ENCODE results near the gene KAT6B. TPM values are rescaled to one million over a fixed set of nuclear protein-coding genes. Genes with fewer than 3 reads are reported as not detected.

Gene KAT6B
- total and polyA plus RNA-seq, 4 donors: 8.5 to 47.5 (median 21.4) TPM

DNA sequence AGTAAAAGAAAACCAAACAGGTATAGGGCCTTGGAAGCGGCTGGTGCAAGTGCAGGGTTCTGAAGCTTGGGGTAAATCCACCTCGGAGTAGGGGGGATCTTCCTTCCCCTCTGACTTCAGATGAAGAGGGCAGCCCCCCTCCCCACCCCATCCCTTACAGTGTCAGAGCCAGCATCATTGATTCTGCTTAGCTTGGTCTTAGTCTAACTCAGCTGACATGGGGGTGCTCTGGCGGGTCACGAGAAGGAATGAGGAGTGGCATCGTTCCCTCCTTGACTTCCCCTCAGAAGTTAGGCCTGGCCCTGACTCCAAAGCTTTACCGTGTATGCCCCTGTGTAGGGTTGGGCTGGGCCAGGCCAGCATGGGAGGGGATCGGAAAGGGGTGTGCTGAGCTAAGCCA, 240.9 kb downstream of the KAT6B start:
- Histone ChIP-seq H3K4me1 (ENCODE audit: control insufficient read depth in 1 of 2, insufficient read depth in 2 of 2, low read length in 2 of 2) (no peaks in the 10 kb centered on the region), H3K9me3 (ENCODE audit: control insufficient read depth, low read length) (no peaks in the 10 kb centered on the region), H3K27me3 (ENCODE audit: control insufficient read depth in 1 of 2, insufficient read depth in 2 of 2, low read length in 1 of 2) (no peaks in the 10 kb centered on the region), H3K36me3 (ENCODE audit: control insufficient read depth in 1 of 2, insufficient read depth in 2 of 2, low read length in 1 of 2) (no peaks in the 10 kb centered on the region), H3K27ac (ENCODE audit: low read depth in 1 of 2, low read length in 2 of 2) (no peak overlapping the region), H3K4me3 (ENCODE audit: low read length in 2 of 2) (no peak overlapping the region)
- WGBS, 2 donors: 87 to 90% methylated on average over 7 of the region's 7 CpGs
- intact Hi-C loops (cut with DNase I): no loop called here
- DNase-seq (peak in 1 of 2 donors; percentile 41), ATAC-seq (ENCODE audit: low FRiP score) (no peak)

DNA sequence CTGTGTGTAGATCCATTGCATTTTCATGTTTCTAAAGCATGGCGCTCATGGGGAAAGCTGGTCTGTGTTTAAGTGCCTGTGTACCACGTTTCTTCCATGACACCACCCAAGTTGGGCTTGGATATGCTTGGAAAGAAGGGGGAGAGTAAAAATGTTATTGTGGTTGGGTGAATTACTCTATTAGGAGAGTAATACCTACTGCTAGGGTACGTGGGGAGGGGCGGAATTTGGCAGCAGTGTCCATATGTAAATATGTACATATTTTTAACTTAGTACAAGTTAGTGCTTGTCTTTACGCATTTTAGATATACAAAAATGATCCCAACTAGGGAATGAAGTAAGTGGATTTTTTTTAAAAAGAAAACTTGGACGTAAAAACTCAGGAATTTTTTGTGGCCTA, 242.1 kb downstream of the KAT6B start:
- intact Hi-C loops (cut with DNase I): no loop called here
- no peak overlapping the region for H3K27ac ChIP-seq (ENCODE audit: low read depth in 1 of 2, low read length in 2 of 2)
- DNase-seq (no peak), ATAC-seq (ENCODE audit: low FRiP score) (no peak)
- no peaks in the 10 kb centered on the region for H3K36me3 ChIP-seq (ENCODE audit: control insufficient read depth in 1 of 2, insufficient read depth in 2 of 2, low read length in 1 of 2)
- H3K9me3 ChIP-seq (ENCODE audit: control insufficient read depth, low read length): no peaks in the 10 kb centered on the region
- no peak overlapping the region for H3K4me3 ChIP-seq (ENCODE audit: low read length in 2 of 2)
- WGBS, 2 donors: 36 to 61% methylated on average over 6 of the region's 6 CpGs
- H3K27me3 ChIP-seq (ENCODE audit: control insufficient read depth in 1 of 2, insufficient read depth in 2 of 2, low read length in 1 of 2): no peaks in the 10 kb centered on the region
- no peaks in the 10 kb centered on the region for H3K4me1 ChIP-seq (ENCODE audit: control insufficient read depth in 1 of 2, insufficient read depth in 2 of 2, low read length in 2 of 2)

DNA sequence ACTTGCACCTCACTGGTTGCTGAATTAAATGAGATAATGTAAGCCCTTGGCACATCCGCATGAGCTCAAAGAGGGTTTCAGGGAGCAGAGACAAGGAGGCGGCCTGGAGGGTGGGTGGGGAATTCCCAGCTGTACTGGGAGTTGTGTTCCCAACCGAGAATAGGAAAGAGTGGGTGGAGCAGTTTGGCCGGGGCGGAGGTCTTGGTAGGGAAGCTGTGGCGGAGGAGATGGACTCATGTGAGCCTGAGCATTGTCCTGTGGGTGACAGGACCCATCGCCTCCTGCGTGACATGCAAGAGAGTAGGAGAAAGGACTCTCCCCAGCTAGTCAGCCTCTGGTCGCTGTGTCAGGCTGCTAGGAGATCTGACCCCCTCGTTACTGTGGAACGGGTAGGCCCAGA, 244.1 kb downstream of the KAT6B start:
- ATAC-seq (ENCODE audit: low FRiP score): no peak
- no peak overlapping the region for H3K4me3 ChIP-seq (ENCODE audit: low read length in 2 of 2)

DNA sequence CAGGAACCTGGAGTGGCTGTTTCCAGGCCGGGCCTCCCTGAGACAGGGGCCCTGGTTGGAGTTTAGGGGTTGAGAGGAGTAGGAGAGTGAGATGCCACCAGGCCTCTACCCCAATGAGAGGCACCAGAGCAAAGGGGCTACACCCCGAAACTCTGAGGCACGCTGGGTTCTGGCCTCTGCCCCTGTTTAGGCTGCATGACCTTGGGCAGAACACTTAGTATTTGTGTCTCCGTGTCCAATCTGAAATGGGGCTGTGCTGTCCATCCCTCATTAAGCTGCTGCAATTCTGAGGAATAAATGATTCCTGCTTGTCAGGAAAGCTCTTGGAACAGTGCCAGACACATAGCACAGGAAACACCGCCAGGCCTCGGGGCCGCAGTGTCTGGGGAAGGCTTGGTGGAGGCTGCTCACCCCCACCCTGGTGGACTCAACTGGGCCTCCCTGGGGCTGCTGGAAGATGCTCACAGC, 244.6 kb downstream of the KAT6B start:
- ATAC-seq (ENCODE audit: low FRiP score): no peak
- no peaks in the 10 kb centered on the region for H3K36me3 ChIP-seq (ENCODE audit: control insufficient read depth in 1 of 2, insufficient read depth in 2 of 2, low read length in 1 of 2)
- no peaks in the 10 kb centered on the region for H3K9me3 ChIP-seq (ENCODE audit: control insufficient read depth, low read length)
- H3K4me1 ChIP-seq (ENCODE audit: control insufficient read depth in 1 of 2, insufficient read depth in 2 of 2, low read length in 2 of 2): no peaks in the 10 kb centered on the region
- intact Hi-C loops (cut with DNase I): no loop called here
- H3K4me3 ChIP-seq (ENCODE audit: low read length in 2 of 2): no peak overlapping the region
- H3K27ac ChIP-seq (ENCODE audit: low read depth in 1 of 2, low read length in 2 of 2): no peak overlapping the region
- 69 to 81% methylated on average over 7 of the region's 7 CpGs for WGBS, 2 donors
- no peaks in the 10 kb centered on the region for H3K27me3 ChIP-seq (ENCODE audit: control insufficient read depth in 1 of 2, insufficient read depth in 2 of 2, low read length in 1 of 2)
- no peak for DNase-seq

More for the DNA sequence above, 244.1 kb downstream of the KAT6B start:
- Histone ChIP-seq H3K27me3 (ENCODE audit: control insufficient read depth in 1 of 2, insufficient read depth in 2 of 2, low read length in 1 of 2) (no peaks in the 10 kb centered on the region), H3K36me3 (ENCODE audit: control insufficient read depth in 1 of 2, insufficient read depth in 2 of 2, low read length in 1 of 2) (no peaks in the 10 kb centered on the region), H3K27ac (ENCODE audit: low read depth in 1 of 2, low read length in 2 of 2) (no peak overlapping the region), H3K4me1 (ENCODE audit: control insufficient read depth in 1 of 2, insufficient read depth in 2 of 2, low read length in 2 of 2) (no peaks in the 10 kb centered on the region), H3K9me3 (ENCODE audit: control insufficient read depth, low read length) (no peaks in the 10 kb centered on the region)
- intact Hi-C loops (cut with DNase I): no loop called here
- WGBS, 2 donors: 91 to 92% methylated on average over 11 of the region's 11 CpGs
- peak in 1 of 2 donors; percentile 46 for DNase-seq

DNA sequence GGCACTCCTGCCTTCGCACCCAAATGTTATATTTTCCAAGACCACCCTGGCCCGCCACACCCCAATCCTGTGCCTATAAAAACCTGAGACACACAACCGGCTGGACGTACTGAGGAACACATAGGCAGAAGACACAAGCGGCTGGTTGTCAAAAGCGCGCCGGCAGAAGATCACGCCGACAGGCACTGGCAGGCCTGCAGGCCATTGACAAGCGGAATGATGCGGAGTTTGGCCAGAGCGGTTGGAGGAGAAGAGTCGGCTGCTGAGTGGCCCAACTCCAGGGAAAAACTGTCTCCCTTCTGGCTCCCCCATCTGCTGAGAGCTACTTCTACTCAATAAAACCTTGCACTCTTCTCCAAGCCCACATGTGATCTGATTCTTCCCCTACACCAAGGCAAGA, 245.4 kb downstream of the KAT6B start:
- peak in 1 of 2 donors; percentile 56 for DNase-seq
- H3K4me3 ChIP-seq (ENCODE audit: low read length in 2 of 2): no peak overlapping the region
- H3K27me3 ChIP-seq (ENCODE audit: control insufficient read depth in 1 of 2, insufficient read depth in 2 of 2, low read length in 1 of 2): no peaks in the 10 kb centered on the region
- H3K36me3 ChIP-seq (ENCODE audit: control insufficient read depth in 1 of 2, insufficient read depth in 2 of 2, low read length in 1 of 2): no peaks in the 10 kb centered on the region
- intact Hi-C loops (cut with DNase I): no loop called here
- no peak for ATAC-seq (ENCODE audit: low FRiP score)
- WGBS, 2 donors: 98% methylated on average over 14 of the region's 14 CpGs
- no peaks in the 10 kb centered on the region for H3K9me3 ChIP-seq (ENCODE audit: control insufficient read depth, low read length)
- no peaks in the 10 kb centered on the region for H3K4me1 ChIP-seq (ENCODE audit: control insufficient read depth in 1 of 2, insufficient read depth in 2 of 2, low read length in 2 of 2)
- no peak overlapping the region for H3K27ac ChIP-seq (ENCODE audit: low read depth in 1 of 2, low read length in 2 of 2)

DNA sequence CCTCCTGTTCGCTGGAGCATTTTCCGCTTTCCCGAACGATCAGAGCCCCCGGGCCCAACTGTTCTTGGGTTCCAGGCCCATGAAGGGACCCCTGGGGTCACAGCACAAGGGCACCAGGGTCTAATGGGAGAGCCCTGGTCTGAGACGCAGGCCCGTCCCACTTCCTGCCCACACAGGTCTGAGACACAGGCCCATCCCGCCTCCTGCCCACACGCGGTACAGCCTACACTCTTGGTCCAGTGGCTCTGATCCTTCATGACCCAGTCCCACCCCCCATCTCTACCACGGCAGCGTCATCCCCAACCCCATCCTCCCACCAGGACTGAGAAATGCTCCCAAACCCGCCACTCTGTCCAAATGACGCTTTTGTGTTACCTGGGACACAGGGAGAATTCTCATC, 246.3 kb downstream of the KAT6B start:
- no peak for DNase-seq
- ATAC-seq (ENCODE audit: low FRiP score): no peak
- H3K4me3 ChIP-seq (ENCODE audit: low read length in 2 of 2): no peak overlapping the region
- H3K27me3 ChIP-seq (ENCODE audit: control insufficient read depth in 1 of 2, insufficient read depth in 2 of 2, low read length in 1 of 2): no peaks in the 10 kb centered on the region
- intact Hi-C loops (cut with DNase I): no loop called here
- H3K27ac ChIP-seq (ENCODE audit: low read depth in 1 of 2, low read length in 2 of 2): no peak overlapping the region
- H3K4me1 ChIP-seq (ENCODE audit: control insufficient read depth in 1 of 2, insufficient read depth in 2 of 2, low read length in 2 of 2): no peaks in the 10 kb centered on the region
- WGBS, 2 donors: 90 to 94% methylated on average over 14 of the region's 14 CpGs
- H3K9me3 ChIP-seq (ENCODE audit: control insufficient read depth, low read length): no peaks in the 10 kb centered on the region
- no peaks in the 10 kb centered on the region for H3K36me3 ChIP-seq (ENCODE audit: control insufficient read depth in 1 of 2, insufficient read depth in 2 of 2, low read length in 1 of 2)

DNA sequence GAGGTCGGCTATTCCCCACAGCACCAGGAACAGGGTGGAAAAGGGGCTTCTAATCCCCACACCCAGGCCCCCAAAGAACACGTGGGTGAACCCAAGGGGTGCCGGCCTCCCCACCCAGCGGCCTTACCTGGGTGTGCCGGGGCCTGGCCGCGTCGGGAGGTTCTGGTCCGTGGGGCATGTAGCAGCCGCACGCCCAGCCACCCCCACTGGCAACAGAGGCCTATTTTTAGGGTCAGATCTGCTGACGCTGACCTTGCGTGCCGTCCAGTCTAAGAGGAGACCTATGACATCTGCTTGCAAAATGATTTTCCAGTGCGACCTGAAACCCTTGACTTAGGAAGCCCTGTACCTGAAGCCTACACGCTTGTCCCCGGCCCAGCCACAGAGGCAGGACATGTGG, 247.0 kb downstream of the KAT6B start:
- Histone ChIP-seq H3K4me3 (ENCODE audit: low read length in 2 of 2) (no peak overlapping the region), H3K27me3 (ENCODE audit: control insufficient read depth in 1 of 2, insufficient read depth in 2 of 2, low read length in 1 of 2) (no peaks in the 10 kb centered on the region), H3K9me3 (ENCODE audit: control insufficient read depth, low read length) (no peaks in the 10 kb centered on the region), H3K36me3 (ENCODE audit: control insufficient read depth in 1 of 2, insufficient read depth in 2 of 2, low read length in 1 of 2) (no peaks in the 10 kb centered on the region), H3K4me1 (ENCODE audit: control insufficient read depth in 1 of 2, insufficient read depth in 2 of 2, low read length in 2 of 2) (no peaks in the 10 kb centered on the region), H3K27ac (ENCODE audit: low read depth in 1 of 2, low read length in 2 of 2) (no peak overlapping the region)
- no peak for ATAC-seq (ENCODE audit: low FRiP score)
- intact Hi-C loops (cut with DNase I): no loop called here
- 98 to 99% methylated on average over 17 of the region's 17 CpGs for WGBS, 2 donors
- no peak for DNase-seq

DNA sequence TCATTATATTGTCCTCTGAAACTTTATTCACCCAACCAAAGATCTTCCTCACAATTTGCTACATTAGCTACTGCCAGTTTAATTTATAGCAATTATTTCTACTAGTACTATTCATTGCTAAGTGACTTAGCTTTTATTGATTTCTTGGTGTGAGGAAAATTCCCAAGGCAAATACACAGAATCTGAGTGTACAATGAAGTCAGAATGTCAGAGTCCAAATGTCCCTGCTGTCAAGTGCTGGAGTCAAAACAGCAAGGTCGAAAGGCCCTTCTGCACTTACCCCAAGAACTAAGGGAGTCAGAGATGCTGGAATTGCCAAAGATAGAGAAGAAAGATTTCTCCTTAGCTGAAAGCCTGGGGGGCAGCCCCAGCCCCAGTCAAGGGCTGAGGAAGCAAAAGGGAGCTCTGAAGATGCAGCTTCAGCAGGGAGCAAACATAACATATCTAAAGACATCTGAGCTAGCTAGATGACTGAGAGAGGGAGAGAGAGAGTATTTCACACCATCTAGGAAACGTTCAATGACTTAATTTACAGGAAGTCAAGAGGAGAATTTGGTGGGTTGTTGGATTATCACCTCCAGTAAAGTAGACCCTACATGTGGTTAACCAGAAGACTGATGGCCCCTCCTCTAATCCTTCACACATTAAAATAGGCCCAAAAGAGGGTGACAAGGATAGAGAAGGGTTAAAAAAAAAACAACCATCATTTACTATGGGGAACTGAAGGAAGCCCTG, 248.5 kb downstream of the KAT6B start:
- intact Hi-C loops (cut with DNase I): no loop called here
- no peaks in the 10 kb centered on the region for H3K4me1 ChIP-seq (ENCODE audit: control insufficient read depth in 1 of 2, insufficient read depth in 2 of 2, low read length in 2 of 2)

DNA sequence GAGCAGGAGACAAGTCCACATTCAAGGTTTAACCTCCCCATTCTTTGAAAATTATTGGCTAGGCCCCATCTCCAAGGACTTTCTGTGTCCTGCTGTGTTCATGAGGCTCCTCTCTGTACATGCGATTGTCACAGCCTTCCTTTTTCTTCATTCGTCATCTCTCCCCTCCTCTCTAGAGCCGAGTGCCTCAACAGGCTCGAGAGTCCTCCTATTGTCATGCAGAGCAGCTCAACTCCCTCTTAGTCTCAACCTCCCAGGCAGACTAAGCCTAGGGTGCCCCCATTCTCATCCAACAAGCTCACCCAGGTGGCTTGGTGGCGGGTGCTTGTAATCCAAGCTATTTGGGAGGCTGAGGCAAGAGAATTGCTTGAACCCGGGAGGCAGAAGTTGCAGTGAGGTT, 249.9 kb downstream of the KAT6B start:
- DNase-seq (no peak), ATAC-seq (ENCODE audit: low FRiP score) (no peak)
- intact Hi-C loops (cut with DNase I): no loop called here
- no peak overlapping the region for H3K27ac ChIP-seq (ENCODE audit: low read depth in 1 of 2, low read length in 2 of 2)
- no peaks in the 10 kb centered on the region for H3K4me1 ChIP-seq (ENCODE audit: control insufficient read depth in 1 of 2, insufficient read depth in 2 of 2, low read length in 2 of 2)
- H3K36me3 ChIP-seq (ENCODE audit: control insufficient read depth in 1 of 2, insufficient read depth in 2 of 2, low read length in 1 of 2): no peaks in the 10 kb centered on the region
- peaks cover under 1% of the 10 kb centered on the region for H3K9me3 ChIP-seq (ENCODE audit: control insufficient read depth, low read length)
- no peaks in the 10 kb centered on the region for H3K27me3 ChIP-seq (ENCODE audit: control insufficient read depth in 1 of 2, insufficient read depth in 2 of 2, low read length in 1 of 2)
- WGBS, 2 donors: 91 to 92% methylated on average over 6 of the region's 6 CpGs
- H3K4me3 ChIP-seq (ENCODE audit: low read length in 2 of 2): no peak overlapping the region

More for the DNA sequence above, 248.5 kb downstream of the KAT6B start:
- WGBS, 2 donors: 46 to 60% methylated on average over 2 of the region's 2 CpGs
- H3K4me3 ChIP-seq (ENCODE audit: low read length in 2 of 2): no peak overlapping the region
- ATAC-seq (ENCODE audit: low FRiP score) (no peak), DNase-seq (no peak)
- no peak overlapping the region for H3K27ac ChIP-seq (ENCODE audit: low read depth in 1 of 2, low read length in 2 of 2)
- no peaks in the 10 kb centered on the region for H3K36me3 ChIP-seq (ENCODE audit: control insufficient read depth in 1 of 2, insufficient read depth in 2 of 2, low read length in 1 of 2)
- H3K27me3 ChIP-seq (ENCODE audit: control insufficient read depth in 1 of 2, insufficient read depth in 2 of 2, low read length in 1 of 2): no peaks in the 10 kb centered on the region
- H3K9me3 ChIP-seq (ENCODE audit: control insufficient read depth, low read length): no peaks in the 10 kb centered on the region

Data from aorta (tissue), 5 donors.